Central memory CD8-positive, alpha-beta T cell (primary cell): ENCODE results near the gene CAMKK2.
"Not testable (repeated sequence)": the region's sequence is repeated elsewhere in the genome, so short reads cannot be mapped to it uniquely, and the experiment has no call there.

Experiments used
- ATAC-seq: fragments of 150-1000 bp; cut with Tn5 transposase; replicated peaks from 2 replicates; pipeline ENCODE4 v1.10.0; 2022; ENCODE audit warnings: mild to moderate bottlenecking, moderate FRiP score, moderate number of reproducible peaks; ENCODE audit not compliant: poor library complexity, severe bottlenecking; ENCODE audit errors: extremely low read depth
- DNase-seq, 2 donors: peaks; one replicate each; pipeline ENCODE4 v3.0.0; 2021; ENCODE audit warnings: low spot score in 2 of 2
- H3K27ac Mint-ChIP-seq: one replicate; pipeline ENCODE4 v1.8.0; 2022; ENCODE audit warnings: low read depth, mild to moderate bottlenecking, moderate library complexity, mixed read lengths
- H3K27me3 Mint-ChIP-seq: one replicate; pipeline ENCODE4 v1.8.0; 2022; ENCODE audit warnings: mixed read lengths
- H3K36me3 Mint-ChIP-seq: one replicate; pipeline ENCODE4 v1.8.0; 2022; ENCODE audit warnings: mild to moderate bottlenecking, moderate library complexity, mixed read lengths; ENCODE audit not compliant: insufficient read depth
- H3K4me1 Mint-ChIP-seq: one replicate; pipeline ENCODE4 v1.8.0; 2022; ENCODE audit warnings: mixed read lengths
- H3K4me3 Mint-ChIP-seq: one replicate; pipeline ENCODE4 v1.8.0; 2022; ENCODE audit warnings: mild to moderate bottlenecking, moderate library complexity, mixed read lengths
- H3K9me3 Mint-ChIP-seq: one replicate; pipeline ENCODE4 v1.8.0; 2022; ENCODE audit warnings: mixed read lengths

The CAMKK2 gene

DNA sequence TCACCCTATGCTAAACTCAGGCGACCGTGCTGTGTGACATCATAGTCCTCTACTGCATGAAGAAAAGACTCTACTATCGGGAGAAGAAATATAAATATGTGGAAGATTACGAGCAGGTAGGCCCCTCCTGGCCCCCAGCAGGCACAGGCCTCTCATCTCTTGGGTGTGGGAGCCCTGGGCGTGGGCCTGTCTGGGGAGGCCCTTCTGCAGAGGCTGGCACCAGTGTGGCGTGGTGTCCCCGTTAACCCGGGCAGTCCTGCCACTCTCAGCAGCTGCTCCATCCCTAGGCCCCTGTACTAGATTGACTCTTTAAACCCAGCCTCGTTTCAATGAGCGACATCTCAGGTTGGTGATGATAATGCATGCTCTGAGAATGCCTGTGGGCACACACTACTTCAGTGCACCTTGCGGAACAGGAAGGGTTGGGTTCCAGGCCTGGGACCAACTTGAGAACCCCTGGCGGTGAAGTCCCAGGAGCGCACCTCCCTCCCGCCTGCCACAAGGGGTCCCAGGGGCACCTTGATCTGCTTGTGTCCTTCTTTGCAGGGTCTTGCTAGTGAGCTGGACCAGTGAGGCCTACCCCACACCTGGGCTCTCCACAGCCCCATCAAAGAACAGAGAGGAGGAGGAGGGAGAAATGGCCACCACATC is 63.4 kb downstream of the CAMKK2 start:
- no peaks in the 10 kb centered on the region for H3K4me1 Mint-ChIP-seq
- peaks cover 15% of the 10 kb centered on the region for H3K36me3 Mint-ChIP-seq
- no peak overlapping the region for H3K4me3 Mint-ChIP-seq
- ATAC-seq (no peak), DNase-seq (no peak)
- no peak overlapping the region for H3K27ac Mint-ChIP-seq
- no peaks in the 10 kb centered on the region for H3K9me3 Mint-ChIP-seq
- no peaks in the 10 kb centered on the region for H3K27me3 Mint-ChIP-seq

GRCh38 chr12:121232163-121232562 is 64.3 kb downstream of the CAMKK2 start:
- ATAC-seq: no peak
- H3K9me3 Mint-ChIP-seq: no peaks in the 10 kb centered on the region
- no peak for DNase-seq
- peaks cover 16% of the 10 kb centered on the region for H3K36me3 Mint-ChIP-seq
- no peak overlapping the region for H3K4me3 Mint-ChIP-seq
- H3K27me3 Mint-ChIP-seq: no peaks in the 10 kb centered on the region
- H3K4me1 Mint-ChIP-seq: no peaks in the 10 kb centered on the region
- H3K27ac Mint-ChIP-seq: no peak overlapping the region

- Mint-ChIP-seq H3K27me3 (no peaks in the 10 kb centered on the region), H3K27ac (no peak overlapping the region), H3K36me3 (peaks cover 11% of the 10 kb centered on the region), H3K4me3 (no peak overlapping the region), H3K9me3 (no peaks in the 10 kb centered on the region), H3K4me1 (no peaks in the 10 kb centered on the region)
- DNase-seq: no peak
- ATAC-seq: no peak
These were observed 66.0 kb downstream of the CAMKK2 start for GRCh38 chr12:121230538-121230907.

DNA sequence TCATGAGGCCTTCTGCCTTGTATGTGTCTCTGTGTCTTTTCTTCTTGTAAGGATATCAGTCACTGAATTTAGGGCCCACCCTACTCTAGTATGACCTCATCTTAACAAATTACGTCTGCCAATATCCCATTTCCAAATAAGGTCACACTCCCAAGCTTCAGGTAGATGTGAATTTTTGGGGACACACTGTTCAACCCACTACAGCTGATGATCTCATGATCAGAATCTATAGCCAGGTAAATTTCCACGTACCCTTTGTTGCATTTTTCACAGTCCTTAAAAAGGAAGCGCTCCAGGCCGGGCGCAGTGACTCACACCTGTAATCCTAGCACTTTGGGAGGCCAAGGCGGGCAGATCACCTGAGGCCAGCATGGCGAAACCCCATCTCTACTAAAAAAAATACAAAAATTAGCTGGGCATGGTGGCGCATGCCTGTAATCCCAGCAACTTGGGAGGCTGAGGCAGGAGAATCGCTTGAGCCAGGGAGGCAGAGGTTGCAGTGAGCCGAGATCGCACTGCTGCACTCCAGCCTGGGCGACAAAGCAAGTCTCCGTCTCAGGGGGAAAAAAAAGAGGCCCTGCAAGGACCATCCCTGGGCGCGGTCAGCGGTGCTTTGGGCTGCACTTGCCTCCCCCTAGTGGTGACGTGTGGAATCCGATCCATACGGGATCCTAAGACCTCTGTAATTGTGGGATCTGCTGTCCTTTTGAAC is 66.5 kb downstream of the CAMKK2 start:
- not testable (repeated sequence) for DNase-seq

GRCh38 chr12:121228919-121229665 is 67.4 kb downstream of the CAMKK2 start:
- DNase-seq (no peak), ATAC-seq (no peak)
- Mint-ChIP-seq H3K36me3 (peaks cover 10% of the 10 kb centered on the region), H3K4me3 (no peak overlapping the region), H3K4me1 (peaks cover 8% of the 10 kb centered on the region), H3K27me3 (no peaks in the 10 kb centered on the region), H3K27ac (no peak overlapping the region), H3K9me3 (no peaks in the 10 kb centered on the region)

More for the DNA sequence above, 66.5 kb downstream of the CAMKK2 start:
- not testable (repeated sequence) for H3K27ac Mint-ChIP-seq, H3K9me3 Mint-ChIP-seq, ATAC-seq, H3K27me3 Mint-ChIP-seq, H3K4me1 Mint-ChIP-seq, H3K4me3 Mint-ChIP-seq
- H3K36me3 Mint-ChIP-seq: peaks cover 10% of the 10 kb centered on the region

DNA sequence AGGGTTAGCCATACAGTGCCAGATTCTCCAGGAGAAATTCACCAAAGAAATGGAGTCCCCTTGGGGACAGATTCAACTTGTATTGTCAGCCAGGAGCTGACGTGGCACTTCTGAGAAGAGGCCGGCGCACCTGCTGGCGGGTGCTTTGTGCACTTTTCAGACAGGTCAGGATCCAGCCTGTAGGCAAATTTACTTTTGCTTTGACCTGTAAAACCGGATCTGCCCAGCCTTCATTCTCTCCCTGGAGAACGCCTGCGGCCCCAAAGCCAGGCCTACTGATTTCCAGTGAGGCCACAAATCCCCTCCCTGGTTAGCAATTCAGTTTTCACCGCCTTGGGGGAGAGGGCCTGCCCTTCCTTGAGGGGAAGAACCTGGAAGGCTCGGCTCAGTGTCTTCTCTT is 69.2 kb downstream of the CAMKK2 start:
- ATAC-seq (no peak), DNase-seq (no peak)
- H3K4me3 Mint-ChIP-seq: no peak overlapping the region
- H3K4me1 Mint-ChIP-seq: peaks cover 22% of the 10 kb centered on the region
- no peaks in the 10 kb centered on the region for H3K9me3 Mint-ChIP-seq
- H3K27me3 Mint-ChIP-seq: no peaks in the 10 kb centered on the region
- H3K36me3 Mint-ChIP-seq: peaks cover 9% of the 10 kb centered on the region
- peak overlapping the region; percentile 29 for H3K27ac Mint-ChIP-seq

DNA sequence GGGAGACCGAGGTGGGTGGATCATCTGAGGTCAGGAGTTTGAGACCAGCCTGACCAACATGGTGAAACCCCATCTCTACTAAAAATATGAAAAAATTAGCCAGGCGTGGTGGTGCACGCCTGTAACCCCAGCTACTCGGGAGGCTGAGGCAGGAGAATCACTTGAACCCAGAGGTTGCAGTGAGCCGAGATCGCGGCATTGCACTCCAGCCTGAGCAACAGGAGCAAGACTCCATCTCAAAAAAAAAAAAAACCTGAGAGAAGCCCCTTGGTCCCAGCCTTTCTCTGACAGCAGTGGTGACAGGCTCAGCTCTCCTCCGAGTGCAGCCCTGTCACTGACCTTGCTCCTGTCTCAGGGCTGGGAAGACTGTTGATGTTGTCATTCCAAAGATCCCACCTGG is 69.6 kb downstream of the CAMKK2 start:
- H3K36me3 Mint-ChIP-seq, ATAC-seq, DNase-seq, H3K4me3 Mint-ChIP-seq, H3K27me3 Mint-ChIP-seq, H3K27ac Mint-ChIP-seq, H3K9me3 Mint-ChIP-seq: not testable (repeated sequence)
- H3K4me1 Mint-ChIP-seq: peaks cover 25% of the 10 kb centered on the region

GRCh38 chr12:121226399-121226798 is 70.1 kb downstream of the CAMKK2 start:
- Mint-ChIP-seq H3K9me3 (no peaks in the 10 kb centered on the region), H3K4me3 (no peak overlapping the region), H3K36me3 (peaks cover 8% of the 10 kb centered on the region), H3K27ac (no peak overlapping the region), H3K4me1 (peaks cover 29% of the 10 kb centered on the region), H3K27me3 (no peaks in the 10 kb centered on the region)
- no peak for DNase-seq
- no peak for ATAC-seq

- peak overlapping the region; percentile 63 for H3K4me3 Mint-ChIP-seq
- no peaks in the 10 kb centered on the region for H3K9me3 Mint-ChIP-seq
- no peaks in the 10 kb centered on the region for H3K27me3 Mint-ChIP-seq
- H3K27ac Mint-ChIP-seq: peak overlapping the region; percentile 94
- DNase-seq: no peak
- peaks cover 8% of the 10 kb centered on the region for H3K36me3 Mint-ChIP-seq
- ATAC-seq: peak; percentile 17
- H3K4me1 Mint-ChIP-seq: peaks cover 29% of the 10 kb centered on the region
These were observed 71.9 kb downstream of the CAMKK2 start for GRCh38 chr12:121224591-121224990.

DNA sequence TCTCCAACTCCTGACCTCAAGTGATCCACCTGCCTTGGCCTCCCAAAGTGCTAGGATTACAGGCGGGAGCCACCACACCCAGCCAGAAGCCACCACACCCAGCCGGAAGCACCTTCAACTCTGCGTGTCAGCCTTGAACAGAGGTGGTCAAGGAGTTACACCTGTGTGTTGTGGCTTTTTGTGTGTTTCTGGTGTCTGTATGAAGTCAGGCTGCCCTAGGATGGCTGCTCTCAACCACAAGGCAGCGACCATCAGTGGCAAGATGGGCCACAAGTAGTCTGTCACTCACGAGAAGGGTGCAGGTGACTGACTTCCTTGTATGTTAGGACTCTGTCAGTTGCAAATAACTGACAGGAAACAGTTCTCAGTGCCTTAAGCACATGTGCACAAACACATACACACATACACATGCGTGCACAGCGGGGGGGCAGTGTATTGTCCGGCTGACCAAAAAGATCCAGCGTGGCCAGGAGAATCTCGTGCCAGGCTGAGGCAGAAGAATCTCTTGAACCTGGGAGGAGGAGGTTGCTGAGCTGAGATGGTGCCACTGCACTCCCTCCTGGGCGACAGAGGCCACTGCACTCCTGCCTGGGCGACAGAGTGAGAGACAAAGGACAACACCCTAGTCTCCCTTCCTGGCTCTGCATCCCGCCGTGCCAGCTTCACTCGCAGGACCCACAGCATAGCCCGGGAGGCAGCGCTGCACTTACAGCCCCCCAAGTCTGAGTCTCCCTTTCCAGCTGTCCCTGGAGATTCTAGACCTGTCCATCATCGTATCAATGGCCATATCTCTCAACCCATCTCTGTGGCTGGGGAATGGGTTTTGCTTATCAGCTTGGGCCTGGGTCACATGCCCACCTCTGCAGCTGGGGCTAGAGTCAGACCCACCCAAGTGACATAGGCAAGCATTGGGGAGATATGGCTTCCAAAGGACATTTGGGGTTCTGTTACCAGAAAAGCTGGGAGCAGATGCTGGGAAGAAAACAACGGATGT is 72.9 kb downstream of the CAMKK2 start:
- no peaks in the 10 kb centered on the region for H3K27me3 Mint-ChIP-seq

GRCh38 chr12:121222847-121223246 is 73.7 kb downstream of the CAMKK2 start:
- peak overlapping the region; percentile 94 for H3K27ac Mint-ChIP-seq
- no peaks in the 10 kb centered on the region for H3K27me3 Mint-ChIP-seq
- ATAC-seq: peak; percentile 26
- H3K4me3 Mint-ChIP-seq: no peak overlapping the region
- no peak for DNase-seq
- no peaks in the 10 kb centered on the region for H3K9me3 Mint-ChIP-seq
- H3K36me3 Mint-ChIP-seq: peaks cover 7% of the 10 kb centered on the region
- H3K4me1 Mint-ChIP-seq: peaks cover 33% of the 10 kb centered on the region

More for the DNA sequence above, 72.9 kb downstream of the CAMKK2 start:
- Mint-ChIP-seq H3K36me3 (peaks cover 7% of the 10 kb centered on the region), H3K9me3 (no peaks in the 10 kb centered on the region), H3K4me1 (peaks cover 33% of the 10 kb centered on the region), H3K27ac (peak overlapping the region; percentile 94), H3K4me3 (peak overlapping the region; percentile 61)
- DNase-seq (peak in 1 of 2 donors; percentile 27), ATAC-seq (peak; percentile 65)
